ENCODE measurements around the gene IGLON5. TPM values are rescaled to one million over a fixed set of nuclear protein-coding genes. Genes with fewer than 3 reads are reported as not detected.

The IGLON5 gene
- polyA plus RNA-seq, 1 donor (not counting 4 experiments of a cell fraction or from before 2014, with no cell fraction given), result not detected

- H3K4me2 ChIP-seq (ENCODE audit: control insufficient read depth, extremely low read depth, insufficient read depth, low read depth, low read length), result no peak overlapping the region
- no peak for FAIRE-seq
- H3K27ac ChIP-seq (ENCODE audit: control insufficient read depth, insufficient read depth, low read length), result no peak overlapping the region
- H3K27me3 ChIP-seq (ENCODE audit: control insufficient read depth, extremely low read depth, insufficient read depth, low read length), result no peaks in the 10 kb centered on the region
- no peaks in the 10 kb centered on the region for H3K36me3 ChIP-seq (ENCODE audit: control insufficient read depth in 2 of 2, extremely low read depth in 1 of 2, insufficient read depth in 2 of 2, low read length in 2 of 2)
- H3K9me1 ChIP-seq (ENCODE audit: control insufficient read depth, extremely low read depth, insufficient read depth, low read length), result no peaks in the 10 kb centered on the region
- H4K20me1 ChIP-seq (ENCODE audit: control insufficient read depth, extremely low read depth, insufficient read depth, low read length), result no peaks in the 10 kb centered on the region
- H3K79me2 ChIP-seq (ENCODE audit: control insufficient read depth, insufficient read depth, low read length), result no peaks in the 10 kb centered on the region
- H3K9me3 ChIP-seq (ENCODE audit: control insufficient read depth, low read depth, low read length), result no peaks in the 10 kb centered on the region
- H3K4me3 ChIP-seq (ENCODE audit: control insufficient read depth in 2 of 3, extremely low read depth in 1 of 3, insufficient read depth in 2 of 3, low read depth in 1 of 3, low read length in 3 of 3), result no peak overlapping the region
- dilution Hi-C loops (cut with MboI; ENCODE audit: extremely low pct_ligation_motif_present, low sequenced_read_pairs), result no loop called here
- no peak overlapping the region for H2AFZ ChIP-seq (ENCODE audit: control insufficient read depth, low read length)
- DNase-seq (ENCODE audit: low read depth, low spot score), result no peak
- TF ChIP-seq EZH2 (IDR thresholded peaks at IDR 0.05; ENCODE audit: low read length) (no peak), CTCF (optimal IDR thresholded peaks at IDR 0.05 in 1 of 3, IDR thresholded peaks at IDR 0.05 in 1 of 3, conservative IDR thresholded peaks at IDR 0.05 in 1 of 3; ENCODE audit: extremely low read depth in 1 of 3, insufficient read depth in 2 of 3, low read length in 3 of 3) (no peak)
- no peaks in the 10 kb centered on the region for H3K4me1 ChIP-seq (ENCODE audit: control insufficient read depth, extremely low read depth, insufficient read depth, low read length)
- H3K9ac ChIP-seq (ENCODE audit: control insufficient read depth, extremely low read depth, insufficient read depth, low read length), result no peak overlapping the region
These were observed 40.4 kb upstream of the IGLON5 start for GRCh38 chr19:51271067-51271466.

- no peak overlapping the region for H3K27ac ChIP-seq (ENCODE audit: control insufficient read depth, insufficient read depth, low read length)
- no peaks in the 10 kb centered on the region for H3K9me1 ChIP-seq (ENCODE audit: control insufficient read depth, extremely low read depth, insufficient read depth, low read length)
- H3K4me2 ChIP-seq (ENCODE audit: control insufficient read depth, extremely low read depth, insufficient read depth, low read depth, low read length), result no peak overlapping the region
- H3K4me3 ChIP-seq (ENCODE audit: control insufficient read depth in 2 of 3, extremely low read depth in 1 of 3, insufficient read depth in 2 of 3, low read depth in 1 of 3, low read length in 3 of 3), result no peak overlapping the region
- TF ChIP-seq EZH2 (IDR thresholded peaks at IDR 0.05; ENCODE audit: low read length) (no peak), CTCF (optimal IDR thresholded peaks at IDR 0.05 in 1 of 3, IDR thresholded peaks at IDR 0.05 in 1 of 3, conservative IDR thresholded peaks at IDR 0.05 in 1 of 3; ENCODE audit: extremely low read depth in 1 of 3, insufficient read depth in 2 of 3, low read length in 3 of 3) (no peak)
- H3K9ac ChIP-seq (ENCODE audit: control insufficient read depth, extremely low read depth, insufficient read depth, low read length), result no peak overlapping the region
- dilution Hi-C loops (cut with MboI; ENCODE audit: extremely low pct_ligation_motif_present, low sequenced_read_pairs), result no loop called here
- no peaks in the 10 kb centered on the region for H3K4me1 ChIP-seq (ENCODE audit: control insufficient read depth, extremely low read depth, insufficient read depth, low read length)
- no peak for DNase-seq (ENCODE audit: low read depth, low spot score)
- no peaks in the 10 kb centered on the region for H4K20me1 ChIP-seq (ENCODE audit: control insufficient read depth, extremely low read depth, insufficient read depth, low read length)
- no peaks in the 10 kb centered on the region for H3K27me3 ChIP-seq (ENCODE audit: control insufficient read depth, extremely low read depth, insufficient read depth, low read length)
- no peak for FAIRE-seq
- H3K36me3 ChIP-seq (ENCODE audit: control insufficient read depth in 2 of 2, extremely low read depth in 1 of 2, insufficient read depth in 2 of 2, low read length in 2 of 2), result no peaks in the 10 kb centered on the region
- no peaks in the 10 kb centered on the region for H3K79me2 ChIP-seq (ENCODE audit: control insufficient read depth, insufficient read depth, low read length)
- no peaks in the 10 kb centered on the region for H3K9me3 ChIP-seq (ENCODE audit: control insufficient read depth, low read depth, low read length)
- H2AFZ ChIP-seq (ENCODE audit: control insufficient read depth, low read length), result no peak overlapping the region
These were observed 39.1 kb upstream of the IGLON5 start for GRCh38 chr19:51272183-51272810.
